GM18526 (cell line): ENCODE measurements around the gene MRC1.

Experiments used
- POLR2A ChIP-seq: IDR thresholded peaks from 3 replicates; pipeline ENCODE4 v1.6.1; 2011; ENCODE audit not compliant: insufficient read length; ENCODE audit errors: extremely low read depth

MRC1 gene

DNA sequence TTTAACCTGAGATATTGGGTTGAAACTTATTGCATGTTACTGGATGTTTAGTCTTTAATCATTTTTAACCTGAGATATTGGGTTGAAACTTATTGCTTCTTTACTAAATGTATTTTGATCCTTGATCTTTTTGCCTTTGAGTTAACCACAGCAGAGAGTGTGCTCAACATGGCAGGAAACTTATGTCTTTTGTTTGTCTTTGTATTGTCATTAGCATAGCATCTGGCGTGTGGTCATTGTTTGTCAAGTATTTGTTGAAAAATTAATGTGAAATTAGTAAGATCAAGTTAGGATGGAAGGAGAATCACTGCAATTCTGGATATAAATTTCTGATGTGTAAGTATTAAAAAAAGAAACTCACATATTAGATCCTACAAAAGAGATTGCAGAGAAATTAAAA is 8.2 kb downstream of the MRC1 start:
- no peak for TF ChIP-seq POLR2A

- TF ChIP-seq POLR2A = no peak
Measured at GRCh38 chr10:17817790-17818189, 8.6 kb downstream of the MRC1 start.

- TF ChIP-seq POLR2A = no peak
Measured at GRCh38 chr10:17819836-17820235, 10.7 kb downstream of the MRC1 start.

DNA sequence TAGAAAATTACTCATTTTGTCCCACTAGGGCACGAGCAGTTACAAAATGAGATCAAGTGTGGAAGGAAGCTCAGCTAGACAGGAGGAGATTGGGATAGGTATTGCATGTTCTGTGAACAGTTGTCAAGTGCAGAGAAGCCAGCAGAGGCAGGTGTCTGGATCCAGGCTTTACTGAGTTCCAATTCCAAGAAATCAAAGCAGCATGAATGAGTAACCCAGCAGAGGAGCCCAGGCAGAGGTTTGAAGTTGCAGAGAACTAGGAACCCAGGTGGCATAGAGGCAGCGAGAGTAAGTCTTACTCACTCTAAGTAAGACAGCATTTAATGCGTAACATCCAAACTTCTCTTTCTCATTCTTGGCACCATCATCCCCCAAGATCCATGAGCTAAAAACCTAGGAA is 11.8 kb downstream of the MRC1 start:
- no peak for TF ChIP-seq POLR2A

DNA sequence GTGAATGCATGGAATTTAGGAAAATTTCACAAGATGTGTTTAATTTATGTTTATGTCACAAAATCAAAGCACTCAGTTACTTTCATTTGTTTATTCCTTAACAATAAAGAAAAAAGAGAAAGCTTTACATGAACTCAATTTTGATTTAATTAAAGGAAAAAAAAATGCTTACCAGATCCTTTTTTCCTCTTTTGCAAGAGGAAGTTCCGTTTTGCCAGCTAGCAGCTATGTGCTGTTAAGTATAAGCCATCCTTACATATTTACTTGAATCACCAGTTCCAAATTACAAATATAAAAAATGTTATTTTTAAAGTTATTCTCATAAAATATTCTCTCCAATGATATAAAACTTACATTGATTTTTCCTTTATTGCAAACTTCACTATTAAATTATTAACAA is 12.7 kb downstream of the MRC1 start:
- TF ChIP-seq POLR2A = no peak

- no peak for TF ChIP-seq POLR2A
Measured at GRCh38 chr10:17831341-17831740, 22.2 kb downstream of the MRC1 start.

- TF ChIP-seq POLR2A = no peak
Measured at GRCh38 chr10:17831896-17832295, 22.7 kb downstream of the MRC1 start.

DNA sequence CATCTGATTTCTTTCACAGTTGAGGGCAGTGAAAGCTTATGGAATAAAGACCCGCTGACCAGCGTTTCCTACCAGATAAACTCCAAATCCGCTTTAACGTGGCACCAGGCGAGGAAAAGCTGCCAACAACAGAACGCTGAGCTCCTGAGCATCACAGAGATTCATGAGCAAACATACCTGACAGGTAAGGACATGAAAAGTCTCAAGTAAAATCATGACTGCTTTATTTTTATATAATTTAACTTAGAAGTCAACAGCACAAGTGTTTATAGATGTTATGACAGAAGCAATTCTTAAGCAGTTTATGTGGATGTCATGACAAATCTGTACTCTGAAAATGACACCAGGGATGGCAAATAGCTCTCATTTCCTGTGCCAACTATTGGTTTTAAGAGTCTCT is 24.5 kb downstream of the MRC1 start:
- TF ChIP-seq POLR2A = no peak

DNA sequence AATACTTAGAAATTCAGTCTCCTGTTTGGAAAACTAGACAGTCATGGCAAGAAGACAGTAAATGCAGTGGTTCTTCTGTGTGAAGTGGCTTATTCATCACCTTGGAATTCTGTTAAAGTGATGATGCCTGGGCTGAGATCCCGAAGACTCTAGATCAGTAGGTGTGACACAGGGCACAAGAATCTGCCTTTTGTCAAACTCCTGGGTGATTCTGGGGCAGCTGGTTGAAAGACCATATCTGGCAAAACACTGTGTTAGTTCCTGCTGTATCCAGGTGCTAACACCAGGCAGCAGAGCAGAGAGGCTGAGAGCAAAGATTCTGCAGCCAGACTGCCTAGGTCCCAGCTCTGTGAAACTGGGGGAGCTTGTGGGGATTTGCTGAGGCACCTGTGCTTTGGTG is 26.5 kb downstream of the MRC1 start:
- no peak for TF ChIP-seq POLR2A

GRCh38 chr10:17836942-17837341 is 27.8 kb downstream of the MRC1 start:
- no peak for TF ChIP-seq POLR2A

DNA sequence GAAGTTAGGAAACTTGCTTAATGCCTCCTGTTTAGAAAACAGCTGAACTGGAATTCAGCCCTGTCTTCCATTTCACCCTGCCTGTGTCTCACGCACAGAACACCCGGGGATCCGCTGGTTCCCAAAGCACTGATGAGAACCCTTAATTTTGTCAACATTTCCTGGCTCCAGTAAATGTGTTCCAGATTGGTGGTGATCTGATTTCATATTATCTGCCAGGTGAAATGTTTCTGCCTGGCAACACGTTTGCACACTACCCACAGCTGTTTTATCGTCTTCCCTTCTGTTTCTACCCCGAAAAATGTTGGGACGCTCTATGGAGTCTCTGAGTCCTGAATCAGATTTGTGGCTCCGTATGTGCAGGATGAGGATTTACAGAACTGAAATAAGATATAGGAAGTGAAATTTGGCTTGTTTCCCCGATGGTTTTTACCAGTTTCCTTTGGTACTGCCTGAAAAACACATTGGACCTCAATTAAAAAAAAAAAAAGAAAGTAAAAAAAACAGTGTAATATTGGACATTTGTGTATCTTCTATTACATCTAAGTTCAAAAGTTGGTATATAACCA is 29.0 kb downstream of the MRC1 start:
- no peak for TF ChIP-seq POLR2A

GRCh38 chr10:17841050-17841449 is 31.9 kb downstream of the MRC1 start:
- no peak for TF ChIP-seq POLR2A

DNA sequence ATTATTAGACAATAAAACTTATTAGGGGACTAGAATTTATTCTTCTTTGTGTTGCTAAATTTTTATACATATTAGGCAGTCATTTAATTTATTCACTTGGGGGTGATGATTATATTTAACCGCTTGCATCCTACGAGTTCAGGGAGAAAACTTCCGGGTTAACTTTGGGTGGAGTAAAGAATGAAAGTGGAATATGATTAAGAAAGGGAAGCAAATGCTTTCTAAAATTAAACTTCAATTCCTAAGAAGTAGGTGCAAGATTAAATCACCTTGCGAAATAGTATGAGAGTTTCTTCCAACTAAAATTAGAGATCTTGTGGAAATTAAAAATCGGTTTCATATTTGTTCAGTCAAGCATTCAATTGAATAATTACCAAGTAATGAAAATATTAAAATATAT is 33.5 kb downstream of the MRC1 start:
- no peak for TF ChIP-seq POLR2A

DNA sequence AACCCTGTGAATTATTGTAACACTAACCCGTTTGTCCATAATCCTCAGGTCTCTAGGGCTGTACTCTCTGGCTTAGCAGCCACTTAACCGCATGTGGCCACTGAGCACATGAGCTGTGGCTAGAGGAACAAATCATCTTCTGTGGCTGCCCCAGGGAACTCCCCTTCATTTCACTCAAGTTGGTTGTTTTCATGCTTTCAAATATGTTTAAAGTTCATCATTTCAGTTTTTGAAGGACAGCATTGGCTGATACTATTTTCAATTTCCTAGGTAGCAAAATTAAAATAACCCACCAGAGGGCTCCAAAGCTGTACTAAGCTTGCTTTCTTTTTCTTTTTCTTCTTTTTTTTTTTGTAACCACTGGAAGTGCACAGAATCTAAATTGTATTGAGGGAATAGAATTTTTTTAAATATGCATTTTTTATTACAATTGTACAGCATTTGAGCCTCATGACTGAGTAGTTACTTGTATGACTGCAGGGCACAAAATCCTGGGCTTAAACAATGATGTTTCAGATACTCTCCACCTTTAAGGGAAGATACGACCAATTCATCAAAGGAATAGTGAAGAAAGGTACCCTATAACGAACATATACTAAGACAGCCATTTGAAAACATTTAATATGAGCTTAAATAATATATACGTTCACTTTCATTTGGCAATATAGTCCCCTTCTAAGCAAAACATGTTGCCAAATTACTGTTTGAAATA is 38.6 kb downstream of the MRC1 start:
- no peak for TF ChIP-seq POLR2A

- no peak for TF ChIP-seq POLR2A
Measured at GRCh38 chr10:17848646-17849045, 39.5 kb downstream of the MRC1 start.

- TF ChIP-seq POLR2A = no peak
Measured at GRCh38 chr10:17850501-17850900, 41.4 kb downstream of the MRC1 start.

- no peak for TF ChIP-seq POLR2A
Measured at GRCh38 chr10:17851611-17852010, 42.5 kb downstream of the MRC1 start.
